ENCODE results near the gene GADL1.
A peak's percentile ranks its signal among the peaks of the same experiment; 100 is the strongest.

GADL1 gene

GRCh38 chr3:30686176-30686575 lies 208.3 kb downstream of the GADL1 start:
- Mint-ChIP-seq H3K9me3 (no peaks in the 10 kb centered on the region), H3K27ac (no peak overlapping the region), H3K27me3 (ENCODE audit: low read depth, poor library complexity) (no peaks in the 10 kb centered on the region), H3K4me1 (peaks cover 45% of the 10 kb centered on the region), H3K36me3 (ENCODE audit: low read depth) (peaks cover 33% of the 10 kb centered on the region), H3K4me3 (no peak overlapping the region)
- DNase-seq: no peak
- TF ChIP-seq CTCF (IDR thresholded peaks at IDR 0.05): no peak

GRCh38 chr3:30685267-30685667 lies 209.2 kb downstream of the GADL1 start:
- Mint-ChIP-seq H3K4me1 (peaks cover 45% of the 10 kb centered on the region), H3K27ac (no peak overlapping the region), H3K9me3 (no peaks in the 10 kb centered on the region), H3K4me3 (no peak overlapping the region), H3K36me3 (ENCODE audit: low read depth) (peaks cover 26% of the 10 kb centered on the region), H3K27me3 (ENCODE audit: low read depth, poor library complexity) (no peaks in the 10 kb centered on the region)
- TF ChIP-seq CTCF (IDR thresholded peaks at IDR 0.05): no peak
- no peak for DNase-seq

- TF ChIP-seq CTCF (IDR thresholded peaks at IDR 0.05): no peak
- H3K27me3 Mint-ChIP-seq (ENCODE audit: low read depth, poor library complexity): no peaks in the 10 kb centered on the region
- H3K27ac Mint-ChIP-seq: no peak overlapping the region
- H3K4me1 Mint-ChIP-seq: peaks cover 47% of the 10 kb centered on the region
- no peaks in the 10 kb centered on the region for H3K9me3 Mint-ChIP-seq
- DNase-seq: no peak
- peaks cover 25% of the 10 kb centered on the region for H3K36me3 Mint-ChIP-seq (ENCODE audit: low read depth)
- H3K4me3 Mint-ChIP-seq: no peak overlapping the region
Observed at GRCh38 chr3:30684356-30684755, 210.1 kb downstream of the GADL1 start.

GRCh38 chr3:30683769-30684168 lies 210.7 kb downstream of the GADL1 start:
- Mint-ChIP-seq H3K36me3 (ENCODE audit: low read depth) (peaks cover 30% of the 10 kb centered on the region), H3K9me3 (no peaks in the 10 kb centered on the region), H3K4me1 (peaks cover 47% of the 10 kb centered on the region), H3K27ac (no peak overlapping the region), H3K27me3 (ENCODE audit: low read depth, poor library complexity) (no peaks in the 10 kb centered on the region), H3K4me3 (no peak overlapping the region)
- no peak for TF ChIP-seq CTCF (IDR thresholded peaks at IDR 0.05)
- no peak for DNase-seq

GRCh38 chr3:30682434-30683155 lies 211.9 kb downstream of the GADL1 start:
- Mint-ChIP-seq H3K9me3 (no peaks in the 10 kb centered on the region), H3K27me3 (ENCODE audit: low read depth, poor library complexity) (no peaks in the 10 kb centered on the region), H3K36me3 (ENCODE audit: low read depth) (peaks cover 34% of the 10 kb centered on the region), H3K4me3 (no peak overlapping the region), H3K4me1 (peaks cover 45% of the 10 kb centered on the region), H3K27ac (no peak overlapping the region)
- DNase-seq: no peak
- TF ChIP-seq CTCF (IDR thresholded peaks at IDR 0.05): no peak

GRCh38 chr3:30681649-30682211 lies 212.7 kb downstream of the GADL1 start:
- DNase-seq: no peak
- Mint-ChIP-seq H3K4me3 (no peak overlapping the region), H3K36me3 (ENCODE audit: low read depth) (peaks cover 37% of the 10 kb centered on the region), H3K4me1 (peaks cover 54% of the 10 kb centered on the region), H3K27me3 (ENCODE audit: low read depth, poor library complexity) (no peaks in the 10 kb centered on the region), H3K27ac (peak overlapping the region; percentile 66), H3K9me3 (no peaks in the 10 kb centered on the region)
- no peak for TF ChIP-seq CTCF (IDR thresholded peaks at IDR 0.05)

All from nephron progenitor cell (in vitro differentiated cells).